HG03342 (cell line): Measurements from ENCODE around the gene NOS1AP.
"Not testable (repeated sequence)": the region's sequence is repeated elsewhere in the genome, so short reads cannot be mapped to it uniquely, and the experiment has no call there.

Experiments
- ATAC-seq: cut with Tn5 transposase; IDR thresholded peaks from one replicate; pipeline ENCODE4 v1.9.1; 2021; ENCODE audit warnings: mild to moderate bottlenecking, moderate library complexity; ENCODE audit not compliant: unreplicated experiment

The NOS1AP gene

DNA sequence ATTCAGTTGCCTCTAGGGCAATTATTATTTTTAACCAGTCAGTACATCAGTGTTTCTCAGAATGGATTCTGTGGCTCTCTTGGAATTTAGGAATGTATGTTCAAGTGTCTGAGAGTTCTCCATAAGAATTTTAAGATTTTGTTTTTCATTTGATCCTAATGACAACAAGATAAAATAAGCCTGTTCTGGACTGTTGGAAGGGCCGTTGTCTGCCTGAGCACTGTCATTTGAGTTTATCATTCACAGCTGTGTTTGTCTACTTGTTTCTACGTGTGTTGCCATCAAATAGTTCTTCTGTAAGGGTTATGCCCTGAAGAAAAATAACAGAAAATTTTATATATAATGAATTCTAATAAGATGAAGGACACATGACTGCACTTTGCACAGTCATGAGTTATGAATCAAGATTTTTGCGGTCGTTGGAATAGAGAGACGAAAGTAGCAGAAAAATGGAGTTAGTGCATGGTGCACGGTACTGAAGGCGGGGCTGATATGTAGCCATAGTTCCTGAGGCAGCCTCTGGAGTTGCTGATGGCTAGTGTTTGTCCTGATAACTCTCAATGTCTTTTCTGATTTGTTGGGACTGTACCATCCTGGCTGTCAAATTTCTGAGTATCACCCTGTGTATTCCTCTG, 92.5 kb downstream of the NOS1AP start:
- no peak for ATAC-seq

DNA sequence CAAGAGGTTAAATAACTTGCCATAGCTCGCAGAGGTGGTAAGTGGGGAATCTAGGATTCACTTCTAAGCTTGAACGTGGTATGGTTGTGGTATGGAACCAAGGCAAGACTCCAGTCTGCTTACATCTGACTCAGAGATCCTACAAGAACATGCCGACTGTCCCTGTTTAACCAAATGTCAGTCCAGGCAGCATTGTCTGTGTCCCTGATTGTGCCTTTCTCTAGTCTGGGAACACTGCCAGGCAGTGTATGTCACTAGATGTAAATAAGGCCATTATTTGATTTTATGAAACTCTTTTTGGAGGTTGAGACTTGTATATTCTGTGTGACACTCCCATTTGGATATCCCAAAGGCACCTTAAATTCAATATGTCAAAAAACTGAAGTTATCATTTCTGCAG, 96.0 kb downstream of the NOS1AP start:
- ATAC-seq = no peak

DNA sequence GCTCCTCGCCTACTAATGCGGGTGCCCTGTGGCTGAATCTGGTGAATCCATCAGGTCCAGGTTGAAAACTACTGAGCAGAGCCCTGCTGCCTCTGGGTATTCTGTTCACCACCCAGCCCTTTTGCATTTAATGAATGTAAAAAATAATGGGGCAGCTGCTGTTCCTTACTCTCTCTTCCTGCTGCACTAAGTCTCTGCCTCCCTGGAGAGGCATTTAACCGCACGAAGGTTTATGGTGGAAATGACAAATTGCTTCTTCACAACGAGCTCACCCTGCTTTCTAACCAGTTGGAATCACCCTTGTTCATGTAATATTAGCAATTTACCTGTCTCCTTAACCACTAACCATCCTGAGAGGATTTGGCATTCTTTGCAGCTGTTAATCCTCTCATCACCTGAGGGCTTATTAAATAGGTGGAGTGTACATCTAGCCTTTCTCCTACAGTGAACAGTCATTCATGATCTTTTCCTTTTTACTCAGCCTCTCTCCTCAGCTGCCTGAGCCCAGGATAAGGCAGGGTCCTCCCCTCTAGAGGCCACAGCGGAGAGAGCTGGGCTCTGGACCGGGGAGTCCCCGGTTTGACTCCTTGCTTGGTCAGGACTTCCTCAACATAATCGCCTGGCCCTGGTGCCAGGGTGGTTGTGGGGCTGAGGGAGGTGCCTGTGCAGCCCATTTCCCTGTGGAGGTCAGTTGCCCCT, 97.6 kb downstream of the NOS1AP start:
- ATAC-seq = no peak

DNA sequence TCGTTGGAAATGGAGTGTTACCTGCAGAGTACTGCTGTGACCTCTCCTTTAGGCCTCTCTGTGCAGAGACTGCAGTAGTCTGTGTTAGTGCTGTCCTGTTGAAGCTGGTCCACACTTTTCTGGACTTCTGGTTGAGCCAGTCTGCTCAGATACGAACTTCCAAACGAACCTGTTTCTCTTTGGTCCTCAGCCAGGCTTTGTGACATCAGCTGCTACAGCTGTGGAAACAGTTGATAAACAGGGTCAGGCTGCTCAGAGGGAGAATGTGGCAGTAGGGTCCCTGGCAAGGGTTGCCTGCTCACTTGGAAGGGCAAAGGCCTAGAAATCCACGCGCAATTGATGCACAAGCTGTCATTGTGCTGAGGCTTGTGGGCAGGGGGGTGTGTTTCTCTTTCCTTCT, 98.8 kb downstream of the NOS1AP start:
- ATAC-seq = no peak

DNA sequence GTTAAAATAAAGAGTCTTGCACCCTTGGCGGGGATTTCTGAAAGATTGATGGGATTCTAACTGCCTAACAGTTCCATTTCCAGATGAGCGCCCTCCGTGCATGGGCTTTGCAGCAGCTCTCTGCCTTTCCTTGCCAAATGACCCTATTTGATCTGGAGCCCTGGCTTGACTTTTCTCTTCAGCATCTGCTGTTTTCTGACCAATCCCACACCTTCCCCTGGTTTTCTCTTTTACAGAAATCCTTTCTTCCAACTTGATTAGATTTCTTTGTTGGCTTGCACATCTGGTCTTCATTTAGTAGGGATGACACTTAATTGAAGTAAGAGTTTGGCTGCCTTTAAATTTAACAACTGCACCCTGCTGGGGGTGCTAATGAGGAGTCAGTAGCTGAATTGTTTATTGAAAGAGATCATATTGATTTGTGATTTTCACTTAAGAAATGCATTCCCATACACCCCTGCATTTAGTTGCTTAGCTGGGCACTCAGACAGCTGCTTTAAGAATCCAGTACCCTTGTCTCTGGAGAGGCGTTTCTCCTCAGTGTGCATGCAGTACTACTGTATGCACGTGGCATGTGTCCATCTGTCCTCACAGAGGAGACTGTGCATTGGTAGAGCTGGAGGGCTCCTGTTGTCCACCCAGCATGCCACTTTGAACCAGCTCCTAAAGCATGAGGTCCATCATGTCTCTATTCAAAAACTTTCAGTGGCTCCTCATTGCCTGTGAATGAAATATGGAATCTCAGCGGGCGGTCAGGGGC, 99.7 kb downstream of the NOS1AP start:
- no peak for ATAC-seq

DNA sequence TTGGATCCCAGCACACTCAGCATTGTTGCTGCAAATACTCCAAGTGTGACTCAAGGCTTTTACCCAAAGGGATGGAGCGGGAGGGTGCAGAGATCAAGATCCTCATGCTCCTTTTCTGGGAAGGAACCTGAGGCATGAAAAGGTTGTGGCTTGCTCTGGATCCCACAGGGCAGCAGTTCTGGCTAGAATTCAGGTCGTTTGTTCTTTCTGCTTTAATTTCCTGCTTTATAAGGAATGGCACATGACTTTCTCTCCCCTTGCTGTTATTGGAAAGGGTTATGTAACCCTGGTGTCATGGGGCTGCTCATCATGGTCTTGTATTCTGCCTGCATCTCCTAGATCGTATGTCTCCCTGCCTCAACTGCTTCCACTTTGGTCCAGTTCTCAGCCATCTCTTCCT, 101.6 kb downstream of the NOS1AP start:
- no peak for ATAC-seq

DNA sequence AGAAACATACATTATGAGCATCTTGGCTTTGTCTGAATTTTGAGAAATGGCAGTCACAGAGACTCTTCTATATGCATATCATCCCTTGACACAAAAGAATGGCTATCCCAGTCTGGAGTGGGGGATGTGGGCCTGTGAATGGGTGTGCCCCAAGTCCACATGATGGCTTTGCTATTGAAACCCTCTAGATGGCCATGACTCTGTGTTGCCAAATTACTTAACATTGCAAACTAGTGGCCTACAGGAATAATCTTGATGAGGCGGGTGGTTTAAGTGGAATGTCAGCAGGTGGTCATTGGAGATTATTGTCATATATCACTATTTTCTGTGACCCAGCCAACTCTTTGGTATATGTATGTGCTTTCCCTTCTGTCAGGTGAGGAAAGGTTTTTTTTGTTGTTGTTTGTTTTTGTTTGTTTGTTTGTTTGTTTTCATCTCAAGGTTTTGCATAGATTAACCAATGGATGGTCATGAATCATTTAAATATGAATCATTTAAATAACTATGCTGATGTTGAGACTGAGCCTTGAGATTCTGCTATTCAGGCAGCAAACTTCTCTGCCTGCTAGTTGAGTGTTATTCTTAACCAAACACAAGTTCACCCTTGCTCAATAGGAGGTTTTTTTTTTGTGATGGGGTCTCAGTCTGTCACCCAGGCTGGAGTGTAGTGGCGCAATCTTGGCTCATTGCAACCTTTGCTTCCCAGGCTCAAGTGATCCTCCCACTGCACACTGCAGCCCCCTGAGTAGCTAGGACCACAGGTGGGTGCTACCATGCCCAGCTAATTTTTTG, 103.0 kb downstream of the NOS1AP start:
- ATAC-seq = no peak

DNA sequence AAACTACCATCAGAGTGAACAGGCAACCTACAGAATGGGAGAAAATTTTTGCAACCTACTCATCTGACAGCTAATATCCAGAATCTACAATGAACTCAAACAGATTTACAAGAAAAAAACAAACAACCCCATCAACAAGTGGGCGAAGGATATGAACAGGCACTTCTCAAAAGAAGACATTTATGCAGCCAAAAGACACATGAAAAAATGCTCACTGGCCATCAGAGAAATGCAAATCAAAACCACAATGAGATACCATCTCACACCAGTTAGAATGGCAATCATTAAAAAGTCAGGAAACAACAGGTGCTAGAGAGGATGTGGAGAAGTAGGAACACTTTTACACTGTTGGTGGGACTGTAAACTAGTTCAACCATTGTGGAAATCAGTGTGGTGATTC, 104.1 kb downstream of the NOS1AP start:
- ATAC-seq = not testable (repeated sequence)

DNA sequence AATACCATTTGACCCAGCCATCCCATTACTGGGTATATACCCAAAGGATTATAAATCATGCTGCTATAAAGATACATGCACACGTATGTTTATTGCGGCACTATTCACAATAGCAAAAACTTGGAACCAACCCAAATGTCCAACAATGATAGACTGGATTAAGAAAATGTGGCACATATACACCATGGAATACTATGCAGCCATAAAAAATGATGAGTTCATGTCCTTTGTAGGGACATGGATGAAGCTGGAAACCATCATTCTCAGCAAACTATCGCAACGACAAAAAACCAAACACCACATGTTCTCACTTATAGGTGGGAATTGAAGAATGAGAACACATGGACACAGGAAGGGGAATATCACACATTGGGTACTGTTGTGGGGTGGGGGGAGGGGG, 104.5 kb downstream of the NOS1AP start:
- not testable (repeated sequence) for ATAC-seq

DNA sequence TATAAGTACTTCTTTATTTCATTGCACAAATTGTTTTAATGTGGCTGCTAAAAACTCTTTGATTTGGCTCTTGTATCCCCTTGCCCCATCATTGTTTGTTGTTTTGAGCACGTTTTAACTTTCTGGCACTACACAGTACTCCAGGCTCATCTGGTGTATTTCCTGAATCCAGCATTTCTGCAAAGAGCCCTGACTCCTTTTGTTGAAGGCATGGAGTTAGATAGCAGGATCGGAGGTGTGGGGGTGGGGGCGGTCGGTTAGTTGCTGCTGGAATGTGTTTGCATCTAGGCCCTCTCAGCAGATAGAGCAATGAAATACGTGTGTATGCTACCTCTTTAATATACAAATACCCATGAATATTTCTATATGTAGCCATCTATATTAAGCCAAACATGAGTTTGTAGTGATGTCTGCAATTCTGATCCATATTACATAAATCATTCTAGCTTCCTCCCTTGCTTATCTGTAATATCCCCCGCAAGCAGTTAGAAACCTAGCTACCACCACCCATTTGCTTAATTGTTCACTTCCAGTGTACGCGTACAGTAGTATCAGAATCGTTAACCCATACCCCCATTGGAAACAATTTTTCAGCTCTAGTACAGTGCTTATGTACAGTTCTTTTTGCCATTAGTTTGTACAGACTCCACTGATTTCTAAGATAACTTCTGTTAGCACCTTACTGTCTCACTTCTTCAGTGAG, 106.0 kb downstream of the NOS1AP start:
- no peak for ATAC-seq

DNA sequence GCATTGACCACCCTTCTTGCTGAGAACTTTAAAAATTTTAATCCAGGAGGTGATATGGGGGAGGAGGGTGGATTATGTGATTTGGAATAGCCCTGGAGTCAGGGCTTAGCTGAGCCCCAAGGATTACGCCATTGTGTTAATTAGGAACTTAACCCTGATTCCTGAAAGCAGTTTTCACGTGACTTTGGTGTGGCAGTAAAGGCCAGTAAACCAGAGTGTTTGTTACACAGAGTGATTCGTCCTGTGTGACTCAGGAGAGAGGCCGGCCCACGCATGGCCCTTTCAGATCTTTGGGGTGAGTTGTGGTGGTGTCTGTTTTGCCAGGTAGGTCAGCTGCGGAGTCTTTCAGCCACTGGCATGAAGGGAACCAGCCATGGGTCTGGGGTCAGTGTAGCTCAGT, 107.6 kb downstream of the NOS1AP start:
- ATAC-seq = no peak

DNA sequence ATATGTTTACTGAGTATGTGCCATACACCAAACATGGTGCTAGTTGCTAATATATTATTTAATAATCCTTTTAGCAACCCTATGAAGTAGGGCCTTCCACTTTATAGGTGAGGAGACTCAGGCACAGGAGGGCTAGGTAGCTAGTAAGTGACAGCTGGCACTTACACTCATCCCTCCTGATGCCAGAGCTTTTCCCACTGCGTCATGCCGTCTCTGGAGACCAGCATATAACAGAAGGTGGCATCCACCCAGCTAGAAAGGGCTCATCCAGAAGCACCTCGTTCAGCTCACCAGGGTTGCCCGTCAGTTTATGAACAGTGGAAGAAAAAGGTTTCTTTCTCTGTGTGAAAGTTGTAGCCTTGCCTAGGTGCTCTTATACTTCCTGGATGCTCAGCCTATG, 108.9 kb downstream of the NOS1AP start:
- no peak for ATAC-seq

DNA sequence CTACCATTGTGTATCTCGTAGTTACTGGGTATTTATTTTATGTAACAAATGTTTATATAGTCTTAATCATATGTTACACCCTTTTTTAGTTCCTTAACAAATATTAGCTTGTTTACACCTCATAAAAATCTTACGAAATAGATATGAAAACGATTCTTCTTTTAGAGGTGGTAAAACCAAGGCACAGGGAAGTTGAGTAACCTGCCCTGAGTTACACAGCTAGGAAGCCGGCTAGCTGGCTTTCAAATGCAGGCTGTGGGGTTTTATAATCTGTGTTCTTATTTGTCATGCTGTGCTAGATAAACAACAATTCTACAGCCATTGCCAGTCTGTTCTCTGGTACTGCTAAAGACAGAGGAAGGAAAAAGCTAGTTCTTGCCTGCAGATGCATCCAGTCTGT, 109.6 kb downstream of the NOS1AP start:
- ATAC-seq = no peak

DNA sequence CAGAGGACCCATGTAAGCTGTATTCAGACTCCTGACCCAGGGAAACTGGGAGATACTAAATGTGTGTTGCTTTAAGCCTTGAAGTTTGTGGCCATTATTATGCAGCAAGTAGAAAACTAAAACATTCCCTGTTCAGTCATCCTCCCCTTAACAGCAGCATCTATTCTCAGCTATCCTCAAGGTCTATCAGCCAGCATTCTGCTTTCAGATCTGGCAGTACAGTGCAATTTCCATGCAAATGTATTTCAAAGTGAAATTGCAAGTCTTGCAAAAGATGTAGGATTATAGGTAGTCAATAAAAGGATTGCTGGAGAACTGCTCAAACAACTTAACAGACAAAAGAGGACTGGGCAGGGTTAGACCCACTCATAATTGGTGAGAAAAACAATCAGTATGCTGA, 111.3 kb downstream of the NOS1AP start:
- ATAC-seq = no peak

DNA sequence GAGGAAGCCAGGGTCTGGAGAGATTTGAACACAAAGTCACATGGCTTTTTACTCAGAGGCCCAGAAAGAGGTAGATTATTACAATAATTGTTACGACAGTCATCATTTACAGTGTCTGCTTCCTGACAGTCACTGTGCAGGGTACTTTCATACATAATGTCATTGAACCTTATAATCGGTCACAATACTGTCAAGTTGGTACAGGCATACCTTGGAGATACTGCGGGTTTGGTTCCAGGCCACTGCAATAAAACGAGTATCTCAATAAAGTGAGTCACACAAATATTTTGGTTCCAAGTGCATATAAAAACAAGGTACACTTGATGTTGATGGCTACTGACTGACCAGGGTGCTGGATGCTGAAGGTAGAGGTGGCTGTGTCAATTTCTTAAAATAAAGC, 112.6 kb downstream of the NOS1AP start:
- no peak for ATAC-seq

DNA sequence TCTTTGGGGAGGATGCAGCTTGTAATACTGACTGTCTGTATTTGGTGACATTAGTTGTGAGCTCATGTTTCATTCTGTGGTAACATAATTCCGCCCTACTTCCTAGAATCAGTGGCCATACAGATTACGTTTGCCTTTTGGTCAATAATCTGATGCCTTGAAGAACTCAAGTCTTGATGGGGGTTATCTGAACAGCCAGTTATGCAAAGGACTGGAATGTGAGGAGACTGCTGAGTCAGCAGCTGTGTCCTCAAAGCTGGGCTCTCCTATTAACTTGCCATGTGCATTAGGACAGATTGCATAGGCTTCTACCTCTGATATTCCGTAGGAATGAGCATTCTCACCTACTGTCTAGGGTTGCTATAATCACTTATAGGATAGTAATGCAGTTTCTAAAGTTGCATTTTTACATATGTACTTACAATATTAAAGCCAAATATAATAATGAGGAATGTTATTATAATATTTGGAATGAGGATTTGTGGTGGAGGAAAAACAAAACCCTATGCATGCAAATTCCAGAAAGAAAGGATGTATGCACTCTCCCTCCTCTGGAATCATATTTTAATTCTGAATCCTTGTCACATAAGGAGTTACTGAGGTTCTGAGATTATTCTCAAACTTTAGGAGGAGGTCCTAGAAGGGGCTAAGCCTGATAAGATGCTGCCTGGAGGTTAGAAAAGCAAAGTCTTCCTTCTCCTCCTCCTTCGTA, 116.0 kb downstream of the NOS1AP start:
- no peak for ATAC-seq

DNA sequence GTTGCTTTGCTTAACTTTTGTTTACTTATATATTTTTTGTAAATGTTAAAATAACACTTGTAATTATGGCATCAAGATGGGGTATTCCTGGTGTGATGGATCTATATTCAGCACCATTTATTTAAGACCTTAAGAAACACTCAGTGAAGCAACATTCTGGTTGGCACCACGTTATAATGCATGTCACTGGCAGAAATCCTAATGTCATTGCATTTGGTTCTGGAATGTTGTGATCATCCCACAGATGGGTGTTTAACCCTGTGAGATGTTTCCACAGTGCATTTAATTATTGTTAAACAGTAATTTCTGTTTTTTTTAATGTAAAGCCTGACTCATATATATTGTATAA, 116.5 kb downstream of the NOS1AP start:
- no peak for ATAC-seq

DNA sequence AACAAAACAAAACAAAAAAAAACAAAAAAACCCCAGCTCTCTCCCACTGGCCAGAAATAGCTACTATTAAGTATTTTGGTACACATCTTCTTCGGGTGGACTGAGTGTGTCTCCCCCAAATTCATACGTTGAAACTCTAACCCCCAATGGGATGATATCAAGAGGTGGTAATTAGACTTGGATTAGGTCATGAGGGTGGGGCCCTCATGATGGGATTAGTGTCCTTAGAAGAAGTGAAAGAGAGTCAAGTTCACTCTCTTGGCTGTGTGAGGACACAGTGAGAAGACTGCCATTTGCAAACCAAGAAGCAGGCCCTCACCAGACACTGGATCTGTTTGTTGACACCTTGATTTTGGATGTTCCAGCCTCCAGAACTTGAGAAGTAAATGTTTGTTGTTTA, 116.9 kb downstream of the NOS1AP start:
- no peak for ATAC-seq

DNA sequence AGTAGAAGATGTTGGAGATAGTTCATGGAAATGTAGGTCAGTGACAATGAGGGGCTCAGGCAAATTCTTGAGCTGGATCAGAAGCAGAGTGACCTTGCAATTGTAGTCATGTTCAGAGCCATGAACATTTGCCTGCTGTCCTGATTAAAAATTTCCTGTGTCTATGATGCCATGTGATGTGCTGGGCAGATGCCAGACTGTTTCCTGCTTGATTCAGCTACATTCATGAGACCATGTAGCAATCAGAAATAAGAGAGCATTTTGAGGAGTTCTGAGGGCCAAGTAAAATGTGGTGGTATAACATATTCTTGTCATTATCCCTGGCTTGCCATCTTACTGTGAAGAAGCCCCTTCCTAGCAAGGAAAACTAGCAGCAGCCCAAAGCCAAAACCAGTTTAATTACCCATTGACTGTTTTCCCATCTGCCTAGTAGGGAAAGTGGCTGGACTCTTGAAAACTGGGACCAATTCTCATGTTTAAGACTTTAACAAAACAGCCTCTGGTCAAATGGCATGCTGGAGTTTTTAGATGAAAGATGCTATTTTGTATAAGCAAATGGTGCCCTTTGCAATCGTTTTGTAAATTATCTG, 118.3 kb downstream of the NOS1AP start:
- no peak for ATAC-seq

DNA sequence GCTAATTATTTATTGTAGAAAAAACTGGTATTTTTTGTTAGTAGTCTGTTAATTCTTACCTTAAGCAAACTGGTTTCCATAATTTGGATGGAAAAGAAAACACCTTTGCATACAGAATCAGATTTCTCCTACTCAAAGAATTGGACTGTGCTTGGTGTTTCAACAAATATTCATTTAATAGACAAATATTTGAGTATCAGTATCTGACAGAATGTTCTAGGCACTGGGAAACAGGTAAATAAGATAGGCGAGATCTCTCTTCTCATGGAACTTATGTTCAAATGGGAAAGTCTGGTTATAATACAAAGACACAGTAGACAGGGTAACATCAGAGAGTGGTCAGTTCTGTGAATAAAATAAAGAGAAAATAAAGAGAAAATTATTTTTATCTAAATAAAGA, 119.9 kb downstream of the NOS1AP start:
- ATAC-seq = no peak
